Ascending aorta (tissue), 2 donors: ENCODE measurements around the gene CSNK2A1. TPM values are rescaled to one million over a fixed set of nuclear protein-coding genes. Genes with fewer than 3 reads are reported as not detected.
"Not testable (repeated sequence)": the region's sequence is repeated elsewhere in the genome, so short reads cannot be mapped to it uniquely, and the experiment has no call there.

Experiments used
- DNase-seq, 2 donors: peaks; one replicate each; pipeline ENCODE4 v3.0.0-alpha.2; 2019; ENCODE audit warnings: low spot score in 2 of 2
- H3K27ac ChIP-seq, 2 donors: fragments of 200-600 bp; sonication (generic); one replicate each; pipeline ENCODE4 v1.5.1; 2016 to 2017; ENCODE audit warnings: mild to moderate bottlenecking in 1 of 2
- H3K27me3 ChIP-seq: fragments of 200-600 bp; sonication (generic); one replicate; pipeline ENCODE4 v1.5.1; 2017
- H3K36me3 ChIP-seq, 2 donors: fragments of 200-600 bp; sonication (generic); one replicate each; pipeline ENCODE4 v1.5.1; 2016
- H3K4me1 ChIP-seq, 2 donors: fragments of 200-600 bp; sonication (generic); one replicate each; pipeline ENCODE4 v1.5.1; 2016 to 2017; ENCODE audit warnings: mild to moderate bottlenecking in 1 of 2
- H3K4me3 ChIP-seq, 2 donors: fragments of 200-600 bp; sonication (generic); one replicate each; pipeline ENCODE4 v1.5.1; 2016 to 2017; ENCODE audit warnings: mild to moderate bottlenecking in 1 of 2
- H3K9me3 ChIP-seq, 2 donors: fragments of 200-600 bp; sonication (generic); one replicate each; pipeline ENCODE4 v1.5.1; 2016
- CTCF ChIP-seq, 3 experiments: fragments of 200-600 bp in 2 of 3; fragments of 450-650 bp in 1 of 3; sonication (generic) in 2 of 3; IDR thresholded peaks; one replicate each; pipeline ENCODE4 v1.5.1; 2016 to 2019; ENCODE audit warnings: antibody characterized with exemption in 3 of 3, mild to moderate bottlenecking in 1 of 3, moderate library complexity in 1 of 3
- intact Hi-C: fragments of 100-400 bp; cut with DNase I; formaldehyde crosslinking; loops from one replicate; pipeline ENCODE4 v1.15.1; 2023
- total RNA-seq: library from RNA; depleted of rRNA; stranded (reverse); fragments of >200 nt; gene quantifications from one replicate; pipeline ENCODE4 v1.1.0, GENCODE V29; 2016

Gene CSNK2A1
- total RNA-seq, 1 donor from 2014 or later = 74.1 TPM

- DNase-seq = no peak
- H3K27ac ChIP-seq = no peak overlapping the region
- no peaks in the 10 kb centered on the region for H3K27me3 ChIP-seq
- H3K9me3 ChIP-seq = no peaks in the 10 kb centered on the region
- H3K36me3 ChIP-seq = no peaks in the 10 kb centered on the region
- H3K4me1 ChIP-seq = no peaks in the 10 kb centered on the region
- intact Hi-C loops = no loop called here
- H3K4me3 ChIP-seq = no peak overlapping the region
- TF ChIP-seq CTCF (IDR thresholded peaks at IDR 0.05) = no peak
Measured at GRCh38 chr20:584971-585301, 41.3 kb upstream of the CSNK2A1 start.

- H3K4me3 ChIP-seq = no peak overlapping the region
- no peaks in the 10 kb centered on the region for H3K4me1 ChIP-seq
- H3K27me3 ChIP-seq = no peaks in the 10 kb centered on the region
- DNase-seq = no peak
- TF ChIP-seq CTCF (IDR thresholded peaks at IDR 0.05) = no peak
- intact Hi-C loops = no loop called here
- H3K27ac ChIP-seq = no peak overlapping the region
- H3K9me3 ChIP-seq = no peaks in the 10 kb centered on the region
- no peaks in the 10 kb centered on the region for H3K36me3 ChIP-seq
Measured at GRCh38 chr20:584161-584970, 40.8 kb upstream of the CSNK2A1 start.

- no peak for DNase-seq
- no peak for TF ChIP-seq CTCF (IDR thresholded peaks at IDR 0.05)
- no peaks in the 10 kb centered on the region for H3K9me3 ChIP-seq
- H3K36me3 ChIP-seq = no peaks in the 10 kb centered on the region
- intact Hi-C loops = no loop called here
- H3K4me3 ChIP-seq = no peak overlapping the region
- H3K27me3 ChIP-seq = no peaks in the 10 kb centered on the region
- H3K27ac ChIP-seq = no peak overlapping the region
- H3K4me1 ChIP-seq = no peaks in the 10 kb centered on the region
Measured at GRCh38 chr20:582204-582603, 38.6 kb upstream of the CSNK2A1 start.

GRCh38 chr20:578940-579690 is 35.5 kb upstream of the CSNK2A1 start:
- H3K36me3 ChIP-seq, H3K9me3 ChIP-seq, H3K27ac ChIP-seq, DNase-seq, H3K27me3 ChIP-seq, H3K4me1 ChIP-seq, H3K4me3 ChIP-seq, intact Hi-C loops: not testable (repeated sequence)

- Histone ChIP-seq H3K27ac (no peak overlapping the region), H3K4me3 (no peak overlapping the region), H3K9me3 (no peaks in the 10 kb centered on the region), H3K36me3 (no peaks in the 10 kb centered on the region), H3K4me1 (no peaks in the 10 kb centered on the region), H3K27me3 (no peaks in the 10 kb centered on the region)
- no peak for DNase-seq
- TF ChIP-seq CTCF (IDR thresholded peaks at IDR 0.05) = no peak
- intact Hi-C loops = no loop called here
Measured at GRCh38 chr20:577167-577791, 33.7 kb upstream of the CSNK2A1 start.

GRCh38 chr20:576156-576555 is 32.6 kb upstream of the CSNK2A1 start:
- intact Hi-C loops = no loop called here
- no peak overlapping the region for H3K4me3 ChIP-seq
- no peak for DNase-seq
- peaks cover 0 to 9% of the 10 kb centered on the region in 2 donors for H3K4me1 ChIP-seq
- no peaks in the 10 kb centered on the region for H3K9me3 ChIP-seq
- no peak for TF ChIP-seq CTCF (IDR thresholded peaks at IDR 0.05)
- no peaks in the 10 kb centered on the region for H3K36me3 ChIP-seq
- no peaks in the 10 kb centered on the region for H3K27me3 ChIP-seq
- no peak overlapping the region for H3K27ac ChIP-seq
